ENCODE results near the gene PKNOX1.
A peak's percentile ranks its signal among the peaks of the same experiment; 100 is the strongest.
"Not testable (repeated sequence)": the region's sequence is repeated elsewhere in the genome, so short reads cannot be mapped to it uniquely, and the experiment has no call there.

PKNOX1 gene

GRCh38 chr21:42988236-42988965 lies 14.0 kb downstream of the PKNOX1 start:
- DNase-seq: no peak

DNA sequence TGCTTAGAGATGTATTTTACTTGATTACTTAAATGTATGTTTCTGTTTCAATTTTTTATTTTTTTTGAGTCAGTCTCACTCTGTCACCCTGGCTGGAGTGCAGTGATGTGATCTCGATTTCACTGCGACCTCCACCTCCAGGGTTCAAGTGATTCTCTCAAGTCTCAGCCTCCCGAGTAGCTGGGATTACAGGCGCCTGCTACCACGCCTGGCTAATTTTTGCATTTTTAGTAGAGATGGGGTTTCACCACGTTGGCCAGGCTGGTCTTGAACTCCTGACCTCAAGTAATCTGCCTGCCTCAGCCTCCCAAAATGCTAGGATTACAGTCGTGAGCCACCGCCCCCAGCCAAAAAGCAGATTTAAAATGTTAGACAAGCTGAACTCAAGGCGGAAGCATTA lies 15.0 kb downstream of the PKNOX1 start:
- not testable (repeated sequence) for DNase-seq

- no peak for DNase-seq
Measured at GRCh38 chr21:42989816-42990650, 15.7 kb downstream of the PKNOX1 start.

DNA sequence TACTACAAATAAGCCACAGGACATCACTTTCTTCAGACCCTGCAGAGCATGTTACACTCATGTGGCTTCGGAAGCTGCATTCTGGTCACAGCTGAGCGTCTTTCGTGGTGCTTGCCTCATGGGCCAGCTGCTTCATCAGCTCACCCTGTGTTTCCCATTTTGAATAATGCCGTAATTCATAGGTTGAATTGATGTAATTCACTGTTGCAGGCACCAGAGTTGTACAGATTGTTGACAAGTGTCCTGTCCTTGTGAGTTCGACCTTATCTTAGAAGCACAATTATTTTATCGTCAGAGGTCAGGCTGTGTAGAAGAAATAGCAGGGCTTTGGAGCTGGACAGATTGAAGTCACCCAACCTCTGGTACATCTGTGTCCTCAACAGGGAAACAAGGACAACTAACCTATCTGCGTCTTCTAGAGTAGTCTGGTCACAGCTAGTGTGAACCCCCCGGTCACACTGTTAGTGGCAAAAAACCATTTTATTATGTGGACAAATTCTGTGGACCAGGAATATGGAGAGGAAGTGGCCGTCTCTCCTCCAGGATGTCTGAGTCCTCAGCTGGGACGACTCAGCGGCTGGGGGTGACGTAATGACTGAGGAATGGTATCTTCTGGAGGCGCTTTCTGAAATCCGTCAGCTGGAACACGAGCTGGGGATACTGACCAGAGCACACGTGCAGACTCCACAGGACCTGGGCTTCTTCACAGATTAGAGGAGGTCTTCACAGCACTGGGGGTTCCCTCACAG lies 17.8 kb downstream of the PKNOX1 start:
- no peak for DNase-seq

DNA sequence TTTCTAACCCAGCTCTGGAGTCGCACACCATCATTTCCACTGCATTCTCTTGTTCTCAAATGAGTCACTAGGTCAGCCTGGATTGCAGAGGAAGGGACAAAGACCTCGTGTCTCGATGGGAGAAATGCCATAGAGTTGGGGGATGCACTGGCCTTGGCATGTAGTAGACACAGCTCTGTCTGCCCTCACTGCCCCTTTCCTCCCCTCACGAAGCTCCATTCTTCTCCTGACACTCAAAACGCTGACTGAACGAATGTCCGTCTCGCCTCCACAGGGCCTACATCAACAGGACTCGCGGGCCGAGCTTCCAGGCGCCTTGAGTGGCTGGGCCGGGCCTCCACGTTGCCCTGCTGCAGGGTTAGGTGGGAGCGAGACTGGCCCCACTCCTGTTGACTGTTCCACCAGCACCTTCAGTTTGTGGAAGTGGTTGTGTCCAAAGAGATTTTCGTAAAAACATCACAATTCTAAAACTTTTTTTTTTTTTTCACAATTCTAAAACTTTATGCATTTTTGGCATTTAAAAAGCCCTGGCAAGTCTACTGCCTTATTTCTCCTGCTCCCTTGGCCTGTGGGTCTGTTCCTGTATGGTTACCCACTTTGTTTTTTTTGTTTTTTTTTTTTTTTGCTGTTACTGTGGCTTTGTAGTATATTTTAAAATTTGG lies 18.8 kb downstream of the PKNOX1 start:
- DNase-seq: no peak

GRCh38 chr21:42997053-42997452 lies 22.7 kb downstream of the PKNOX1 start:
- DNase-seq: peak in 1 of 2 donors; percentile 51

DNA sequence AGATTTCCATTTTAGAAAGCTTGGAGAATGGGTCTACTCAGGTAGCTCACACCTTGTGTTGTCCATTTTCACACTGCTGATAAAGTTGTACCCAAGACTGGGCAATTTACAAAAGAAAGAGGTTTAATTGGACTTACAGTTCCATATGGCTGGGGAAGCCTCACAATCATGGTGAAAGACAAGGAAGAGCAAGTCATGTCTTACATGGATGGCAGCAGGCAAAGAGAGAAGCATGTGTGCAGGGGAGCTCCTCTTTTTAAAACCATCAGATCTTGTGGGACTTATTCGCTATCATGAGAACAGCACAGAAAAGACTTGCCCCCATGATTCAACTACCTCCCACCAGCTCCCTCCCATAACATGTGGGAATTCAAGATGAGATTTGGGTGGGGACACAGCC lies 23.6 kb downstream of the PKNOX1 start:
- DNase-seq: not testable (repeated sequence)

DNA sequence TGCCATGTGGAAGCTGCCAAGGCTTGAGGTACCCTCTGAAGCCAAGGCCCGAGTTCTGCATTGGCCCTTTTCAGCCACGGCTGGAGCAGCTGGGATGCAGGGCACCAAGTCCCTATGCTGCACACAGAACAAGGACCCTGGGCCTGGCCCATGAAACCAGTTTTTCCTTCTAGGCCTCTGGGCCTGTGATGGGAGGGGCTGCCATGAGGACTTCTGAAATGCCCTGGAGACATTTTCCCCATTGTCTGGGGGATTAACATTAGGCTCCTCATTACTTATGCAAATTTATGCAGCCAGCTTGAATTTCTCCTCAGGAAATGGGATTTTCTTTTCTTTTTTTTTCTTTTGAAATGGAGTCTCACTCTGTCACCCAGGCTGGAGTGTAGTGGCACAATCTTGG lies 24.8 kb downstream of the PKNOX1 start:
- not testable (repeated sequence) for DNase-seq

DNA sequence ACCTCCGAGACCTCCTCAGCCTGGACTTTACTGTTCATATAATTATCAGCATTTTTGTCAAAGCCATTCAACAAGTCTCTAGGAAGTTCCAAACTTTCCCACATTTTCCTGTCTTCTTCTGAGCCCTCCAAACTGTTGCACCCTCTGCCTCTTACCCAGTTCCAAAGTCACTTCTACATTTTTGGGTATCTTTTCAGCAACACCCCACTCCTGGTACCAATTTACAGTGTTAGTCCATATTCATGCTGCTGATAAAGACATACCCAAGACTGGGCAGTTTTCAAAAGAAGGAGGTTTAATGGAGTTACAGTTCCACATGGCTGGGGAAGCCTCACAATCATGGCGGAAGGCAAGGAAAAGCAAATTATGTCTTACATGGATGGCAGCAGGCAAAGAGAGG lies 25.7 kb downstream of the PKNOX1 start:
- DNase-seq: not testable (repeated sequence)

GRCh38 chr21:43001316-43001715 lies 27.0 kb downstream of the PKNOX1 start:
- DNase-seq: no peak

DNA sequence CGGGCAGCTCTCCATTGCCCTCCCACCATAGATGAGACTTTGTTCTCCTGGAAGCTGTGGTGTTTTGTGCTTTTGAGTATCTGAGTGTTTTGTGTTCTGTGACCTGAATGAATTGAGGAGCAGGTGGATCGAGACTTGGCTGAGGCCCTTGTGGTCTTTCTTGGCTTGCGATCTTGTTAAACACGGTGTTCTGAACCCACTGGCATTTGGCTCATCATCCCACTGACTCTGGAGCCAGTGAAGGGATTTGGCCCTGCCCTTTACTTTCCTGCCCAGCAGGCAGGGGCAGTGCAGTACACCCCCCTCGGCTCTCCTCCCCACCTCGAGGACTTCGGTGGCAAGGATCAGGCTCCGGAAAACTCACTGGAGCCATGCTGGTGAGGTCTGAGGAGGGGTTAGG lies 30.6 kb downstream of the PKNOX1 start:
- DNase-seq: no peak

- DNase-seq: no peak
Measured at GRCh38 chr21:43005635-43006034, 31.3 kb downstream of the PKNOX1 start.

- not testable (repeated sequence) for DNase-seq
Measured at GRCh38 chr21:43006051-43006873, 31.9 kb downstream of the PKNOX1 start.

DNA sequence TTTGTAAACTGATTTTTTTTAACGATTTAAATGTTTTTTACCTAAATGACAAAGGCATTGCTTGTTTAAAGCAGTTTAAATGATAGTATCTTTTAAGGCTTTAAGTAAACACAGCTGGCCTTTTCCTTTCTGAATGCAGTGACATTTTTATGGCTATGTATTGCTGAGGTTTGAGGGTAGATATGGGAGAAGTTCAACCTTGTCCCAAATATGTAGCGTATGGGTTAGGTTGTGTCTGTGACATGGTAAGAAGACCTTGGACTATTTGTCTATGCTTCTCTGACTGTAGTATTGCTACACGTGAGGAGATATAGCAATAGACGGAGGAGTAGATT lies 32.5 kb downstream of the PKNOX1 start:
- DNase-seq: no peak

DNA sequence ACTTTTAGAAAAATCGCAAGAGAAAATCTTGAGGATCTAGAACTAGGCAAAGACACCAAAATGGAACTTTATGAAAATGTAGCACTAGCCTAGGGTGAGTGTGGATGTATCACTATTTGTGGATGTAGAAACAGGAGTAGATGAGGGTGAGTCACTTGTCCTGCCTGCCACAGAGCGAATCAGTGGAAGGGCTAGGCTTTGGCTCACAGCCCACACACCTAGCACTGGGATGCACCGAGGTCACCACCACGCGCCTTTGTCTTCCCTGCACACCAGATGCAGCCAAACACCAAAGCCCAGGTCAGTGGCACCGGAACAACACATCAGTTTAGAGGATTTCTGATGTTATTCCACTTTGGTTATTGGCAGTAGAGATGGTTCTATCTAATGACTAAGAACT lies 38.2 kb downstream of the PKNOX1 start:
- DNase-seq: no peak

DNA sequence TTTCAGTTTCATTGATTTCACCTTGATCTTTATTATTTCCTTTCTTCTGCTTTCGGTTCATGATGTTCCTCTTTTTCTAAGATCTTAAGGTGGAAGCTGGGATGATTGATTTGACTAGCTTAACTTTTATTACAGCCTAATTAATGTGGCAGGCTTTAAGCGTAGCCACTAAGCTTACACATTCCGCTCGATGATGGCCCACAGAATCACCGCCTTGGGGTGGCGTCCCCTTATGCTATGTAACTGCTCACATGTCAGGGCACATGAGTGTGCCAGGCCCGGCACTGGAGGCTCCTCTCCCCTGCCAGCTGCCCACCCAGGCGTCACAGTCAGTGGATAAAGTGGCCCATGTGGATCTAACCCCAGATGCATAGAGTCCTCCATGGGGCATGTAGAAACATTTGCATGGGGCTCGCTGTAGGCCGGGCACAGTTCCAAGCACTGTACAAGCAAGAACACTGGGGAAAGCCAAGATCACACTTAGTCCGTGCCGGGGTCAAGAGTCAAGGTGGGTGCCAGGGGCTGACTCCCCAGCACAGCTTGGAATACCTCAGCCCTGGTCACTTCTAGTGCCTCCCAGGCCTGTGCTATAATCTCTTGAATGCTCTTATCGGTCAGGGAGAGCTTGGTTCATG lies 41.7 kb downstream of the PKNOX1 start:
- no peak for DNase-seq

- no peak for DNase-seq
Measured at GRCh38 chr21:43016728-43017127, 42.4 kb downstream of the PKNOX1 start.

DNA sequence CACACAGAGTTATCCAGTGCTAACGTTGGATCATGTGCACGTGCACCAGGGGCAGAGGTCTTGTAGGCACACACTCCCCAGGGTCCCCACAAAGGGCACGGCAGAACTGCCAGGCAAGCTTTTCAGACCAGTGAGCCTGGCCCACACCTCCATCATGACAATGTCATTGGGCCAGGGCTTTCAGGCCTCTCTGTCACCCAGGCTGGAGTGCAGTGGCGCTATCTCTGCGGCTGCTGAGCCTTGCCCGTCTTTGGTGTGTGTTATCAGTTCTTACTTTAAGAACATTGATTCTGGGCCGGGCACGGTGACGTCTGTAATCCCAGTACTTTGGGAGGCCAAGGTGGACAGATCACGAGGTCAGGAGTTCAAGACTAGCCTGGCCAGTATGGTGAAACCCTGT lies 44.2 kb downstream of the PKNOX1 start:
- DNase-seq: no peak

- no peak for DNase-seq
Measured at GRCh38 chr21:43020177-43020576, 45.8 kb downstream of the PKNOX1 start.

- DNase-seq: no peak
Measured at GRCh38 chr21:43020771-43021170, 46.4 kb downstream of the PKNOX1 start.

DNA sequence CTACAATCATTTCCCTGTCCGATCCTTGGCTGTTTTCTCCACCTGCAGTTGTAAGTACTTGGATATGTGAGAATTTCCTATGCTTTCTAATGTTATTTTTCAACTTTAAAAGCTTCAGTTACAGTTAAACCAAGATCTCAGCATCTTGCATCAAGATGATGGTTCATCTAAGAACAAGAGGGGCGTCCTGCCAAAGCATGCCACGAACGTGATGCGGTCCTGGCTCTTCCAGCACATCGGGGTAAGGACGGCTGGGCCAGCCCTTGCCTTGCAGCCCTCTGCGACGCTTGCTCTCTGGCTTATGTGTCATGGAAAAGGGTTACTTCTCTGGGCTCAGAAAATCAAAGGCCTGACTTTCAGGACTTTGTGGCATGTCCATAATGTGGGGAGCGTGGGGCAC lies 46.8 kb downstream of the PKNOX1 start:
- DNase-seq: no peak
